Mucosa of descending colon (tissue), 3 donors: Measurements from ENCODE around the gene PROSER1. TPM values are rescaled to one million over a fixed set of nuclear protein-coding genes. Genes with fewer than 3 reads are reported as not detected.
A peak's percentile ranks its signal among the peaks of the same experiment; 100 is the strongest.

Source experiments
- ATAC-seq: fragments of 200-7000 bp; cut with Tn5 transposase; one replicate; pipeline ENCODE4 v1.9.1; 2020; ENCODE audit warnings: mild to moderate bottlenecking, moderate library complexity
- DNase-seq, 3 donors: peaks; one replicate each; pipeline ENCODE4 v3.0.0-alpha.2; 2020
- H3K36me3 ChIP-seq: fragments of 200-600 bp; one replicate; pipeline ENCODE4 v1.8.0; 2021; ENCODE audit warnings: low read depth, mild to moderate bottlenecking
- H3K4me1 ChIP-seq: fragments of 200-600 bp; one replicate; pipeline ENCODE4 v1.8.0; 2021; ENCODE audit warnings: low read depth, mild to moderate bottlenecking
- H3K4me3 ChIP-seq: fragments of 200-600 bp; one replicate; pipeline ENCODE4 v1.8.0; 2021; ENCODE audit warnings: mild to moderate bottlenecking
- H3K9me3 ChIP-seq: fragments of 200-600 bp; one replicate; pipeline ENCODE4 v1.8.0; 2021; ENCODE audit warnings: mild to moderate bottlenecking
- intact Hi-C, 2 donors: fragments of 100-400 bp; cut with DNase I in 1 of 2; cut with micrococcal nuclease in 1 of 2; formaldehyde crosslinking; loops; one replicate each; pipeline versions ENCODE4 v1.11.0 to v1.11.1; 2022; cut with DNase I, micrococcal nuclease
- total RNA-seq, 3 donors: library from RNA; stranded (reverse); fragmentation: NEBNext Ultra II Directional in 2 of 3; extraction: Animal tissue kit (Norgen Biotek cat#: 25700) in 2 of 3; gene quantifications; one replicate each; pipeline versions ENCODE4 v1.2.1 to v1.2.4, GENCODE V29; 2021 to 2023
- TF ChIP-seq, protein P1 (sequence below): fragments of 200-600 bp; IDR thresholded peaks from one replicate; pipeline ENCODE4 v1.8.0; 2022; ENCODE audit warnings: antibody characterized with exemption, mild to moderate bottlenecking
- donor health status: DM: no; HTN: no; CAD: no; lungs with moderate emphysema.
- donor health status: DM: no; HTN: no; CAD: no.
- donor health status: DM: no; HTN: yes; CAD: no.

PROSER1 gene
- total RNA-seq, 3 donors from 2014 or later = 37.4 to 45.0 (median 43.3) TPM

DNA sequence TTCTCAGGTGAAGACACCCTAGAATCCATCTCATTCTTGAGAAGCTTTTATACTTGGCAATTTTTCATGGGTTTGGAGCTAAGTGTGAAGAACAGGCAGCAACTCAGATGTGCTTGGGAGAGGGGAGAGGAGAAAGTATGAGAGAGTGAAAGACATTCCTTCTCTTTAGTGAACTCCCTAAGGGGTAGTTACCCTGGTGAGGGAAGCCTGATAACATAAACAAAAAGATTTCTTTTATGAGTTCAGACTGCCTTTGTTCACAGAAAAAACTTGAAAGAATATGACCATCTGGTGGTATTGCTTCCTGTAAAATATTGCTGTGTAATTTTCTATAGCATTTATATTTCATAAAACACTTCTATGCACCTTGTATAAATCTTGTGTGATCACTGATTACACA lies 47.2 kb downstream of the PROSER1 start, which contains the start of gene STOML3:
STOML3 (minus strand) TSS at position 139 of the 400 bp plus-strand sequence; CDS start at position 29, 110 bp downstream.
- intact Hi-C loops = no loop called here
- TF ChIP-seq, protein P1, sequence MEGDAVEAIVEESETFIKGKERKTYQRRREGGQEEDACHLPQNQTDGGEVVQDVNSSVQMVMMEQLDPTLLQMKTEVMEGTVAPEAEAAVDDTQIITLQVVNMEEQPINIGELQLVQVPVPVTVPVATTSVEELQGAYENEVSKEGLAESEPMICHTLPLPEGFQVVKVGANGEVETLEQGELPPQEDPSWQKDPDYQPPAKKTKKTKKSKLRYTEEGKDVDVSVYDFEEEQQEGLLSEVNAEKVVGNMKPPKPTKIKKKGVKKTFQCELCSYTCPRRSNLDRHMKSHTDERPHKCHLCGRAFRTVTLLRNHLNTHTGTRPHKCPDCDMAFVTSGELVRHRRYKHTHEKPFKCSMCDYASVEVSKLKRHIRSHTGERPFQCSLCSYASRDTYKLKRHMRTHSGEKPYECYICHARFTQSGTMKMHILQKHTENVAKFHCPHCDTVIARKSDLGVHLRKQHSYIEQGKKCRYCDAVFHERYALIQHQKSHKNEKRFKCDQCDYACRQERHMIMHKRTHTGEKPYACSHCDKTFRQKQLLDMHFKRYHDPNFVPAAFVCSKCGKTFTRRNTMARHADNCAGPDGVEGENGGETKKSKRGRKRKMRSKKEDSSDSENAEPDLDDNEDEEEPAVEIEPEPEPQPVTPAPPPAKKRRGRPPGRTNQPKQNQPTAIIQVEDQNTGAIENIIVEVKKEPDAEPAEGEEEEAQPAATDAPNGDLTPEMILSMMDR = no peak
- H3K9me3 ChIP-seq = no peaks in the 10 kb centered on the region
- H3K36me3 ChIP-seq = no peaks in the 10 kb centered on the region
- no peak for DNase-seq
- no peak within 1 kb of the TSS for H3K4me3 ChIP-seq
- no peaks in the 10 kb centered on the region for H3K4me1 ChIP-seq
- ATAC-seq = no peak

DNA sequence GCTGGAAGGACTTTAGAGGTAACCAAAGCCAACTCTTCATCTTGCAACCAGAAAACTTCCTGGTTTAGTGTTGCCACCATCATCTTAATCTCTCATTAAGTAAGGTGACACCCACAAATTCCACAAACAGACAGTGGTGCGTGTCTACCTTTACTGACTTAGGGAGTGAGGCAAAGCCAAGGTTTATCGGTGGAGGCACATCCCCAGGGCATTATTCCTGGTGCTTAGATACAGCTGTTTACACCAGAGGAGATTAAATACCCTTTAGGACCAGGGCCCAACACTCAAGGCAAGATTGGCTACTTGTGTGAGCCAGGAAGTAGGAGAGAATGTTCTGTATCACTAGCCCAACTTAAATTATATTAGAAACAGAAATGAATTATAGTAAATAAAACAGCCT lies 56.8 kb downstream of the PROSER1 start:
- TF ChIP-seq, protein P1 = no peak
- H3K4me3 ChIP-seq = no peak overlapping the region
- intact Hi-C loops = no loop called here
- H3K36me3 ChIP-seq = no peaks in the 10 kb centered on the region
- H3K4me1 ChIP-seq = no peaks in the 10 kb centered on the region
- no peak for ATAC-seq
- H3K9me3 ChIP-seq = no peaks in the 10 kb centered on the region
- no peak for DNase-seq

DNA sequence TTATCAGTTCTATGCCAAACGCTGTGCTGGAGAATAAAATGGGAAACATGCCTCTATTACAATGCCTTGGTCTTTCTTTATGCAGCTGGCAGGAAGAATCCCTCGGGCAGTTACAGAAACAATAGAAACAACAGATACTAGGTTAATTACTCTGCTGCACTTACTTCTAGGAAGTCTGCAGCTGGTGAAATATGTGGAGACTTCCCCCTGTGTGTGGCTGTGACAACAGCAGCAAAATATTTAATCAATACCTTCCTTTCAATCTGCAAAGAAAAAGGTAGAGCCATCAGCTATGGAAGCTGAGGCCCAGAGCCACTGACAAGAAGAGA lies 57.2 kb downstream of the PROSER1 start:
- Histone ChIP-seq H3K4me3 (no peak overlapping the region), H3K4me1 (no peaks in the 10 kb centered on the region), H3K9me3 (no peaks in the 10 kb centered on the region), H3K36me3 (no peaks in the 10 kb centered on the region)
- TF ChIP-seq, protein P1 = no peak
- ATAC-seq = no peak
- intact Hi-C loops = no loop called here
- DNase-seq = no peak

DNA sequence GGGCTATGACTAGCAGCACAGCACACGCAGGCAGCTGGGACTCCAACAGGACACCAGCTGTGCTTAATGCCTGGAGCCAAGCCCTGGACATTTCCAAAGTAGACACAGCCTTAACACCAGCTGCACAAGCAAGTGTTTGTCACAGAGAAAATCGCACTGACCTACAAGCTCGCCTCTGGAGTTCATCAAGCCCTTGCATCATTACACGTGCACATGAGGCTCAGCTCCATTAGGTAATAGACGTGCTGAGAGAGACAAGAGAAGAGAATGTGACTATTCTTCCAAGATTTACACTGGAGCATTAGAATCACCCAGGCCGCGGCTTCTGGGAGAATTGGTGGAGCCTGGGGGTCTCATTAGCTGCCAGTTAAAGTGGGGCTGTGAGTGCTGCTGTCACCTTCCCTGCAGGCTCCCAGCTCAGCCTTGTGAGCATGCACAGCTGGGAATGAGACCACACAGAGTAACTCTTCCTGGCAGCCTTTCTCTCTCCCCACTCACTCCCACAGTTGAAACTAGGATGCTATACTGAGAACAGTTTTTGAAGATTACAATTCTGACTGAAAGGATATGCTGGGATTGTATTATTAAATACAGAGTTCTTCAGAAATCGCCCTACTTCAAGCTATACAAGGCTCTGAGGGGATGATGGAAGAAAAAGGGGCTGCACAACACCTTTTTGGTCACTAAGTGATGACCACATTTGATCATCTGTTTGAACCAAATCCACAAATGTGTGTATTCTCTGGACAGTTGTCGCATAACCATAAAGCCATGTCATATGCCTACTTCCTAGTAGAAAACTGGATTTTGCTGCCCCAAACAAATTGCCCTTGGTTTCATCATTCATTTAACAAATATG lies 57.8 kb downstream of the PROSER1 start:
- DNase-seq (peak in 1 of 3 donors; percentile 4), ATAC-seq (no peak)
- no peaks in the 10 kb centered on the region for H3K9me3 ChIP-seq
- no peak overlapping the region for H3K4me3 ChIP-seq
- intact Hi-C loops = no loop called here
- no peaks in the 10 kb centered on the region for H3K4me1 ChIP-seq
- TF ChIP-seq, protein P1 = no peak
- no peaks in the 10 kb centered on the region for H3K36me3 ChIP-seq

DNA sequence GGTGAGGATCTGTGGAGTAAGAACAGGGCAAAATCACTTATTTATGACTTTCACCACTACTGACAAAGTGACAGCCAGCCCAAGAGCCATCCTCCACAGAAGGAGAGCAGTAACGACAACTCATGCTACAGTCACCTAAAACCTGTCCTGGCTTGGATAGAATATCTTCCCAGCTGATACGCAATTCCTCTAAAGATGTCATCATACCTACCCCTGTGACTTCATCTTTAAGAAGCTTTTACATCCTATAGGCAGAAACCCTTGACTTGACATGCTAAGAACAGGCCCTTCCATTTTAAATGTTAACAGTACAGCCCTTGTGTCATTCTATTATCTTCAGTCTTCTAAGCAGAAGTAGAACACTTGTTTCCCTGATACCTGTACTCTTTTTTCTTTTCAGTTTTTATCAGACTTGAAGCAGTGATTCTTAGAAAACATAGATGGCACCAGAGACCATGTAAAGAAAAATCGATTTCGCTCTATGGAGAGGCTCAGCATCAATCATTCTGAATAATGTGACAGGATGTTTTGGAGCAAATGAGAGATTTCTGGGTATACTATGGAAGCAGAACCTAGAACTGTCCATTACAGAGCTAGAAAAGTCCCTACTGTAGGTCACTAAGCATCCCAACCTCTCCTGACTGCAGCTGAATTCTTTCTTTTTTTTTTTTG lies 67.4 kb downstream of the PROSER1 start:
- ATAC-seq = no peak
- DNase-seq = no peak
- Histone ChIP-seq H3K36me3 (no peaks in the 10 kb centered on the region), H3K4me3 (no peak overlapping the region), H3K4me1 (no peaks in the 10 kb centered on the region), H3K9me3 (no peaks in the 10 kb centered on the region)
- TF ChIP-seq, protein P1 = no peak
- intact Hi-C loops = no loop called here
